Right renal pelvis (tissue), 4 donors: ENCODE measurements around the gene KCNIP2. TPM values are rescaled to one million over a fixed set of nuclear protein-coding genes. Genes with fewer than 3 reads are reported as not detected.

Experiments used
- DNase-seq, 4 donors: peaks; one replicate each; pipeline ENCODE4 v3.0.0-alpha.2; 2013; ENCODE audit warnings: low read depth in 4 of 4, low spot score in 3 of 4, missing footprints in 1 of 4
- polyA plus RNA-seq, 4 donors: library from polyadenylated mRNA; unstranded; fragments of 120-200 nt; gene quantifications; one replicate each; pipeline ENCODE4 v1.2.1, GENCODE V29; 2013; ENCODE audit not compliant: insufficient read length in 4 of 4

KCNIP2 gene
- polyA plus RNA-seq = 1 to 10 TPM; 3.6 to 5.1 (median 4.2) TPM

- DNase-seq = no peak
These were observed at the start of gene KCNIP2 for GRCh38 chr10:101843032-101844021. Gene KCNIP2, minus strand, starts transcription at chr10:101843800. Its CDS starts 232 bp downstream, at chr10:101843568.

- no peak for DNase-seq
These were observed 49.3 kb upstream of the KCNIP2 start for GRCh38 chr10:101892782-101893391.

GRCh38 chr10:101889256-101890210, 45.9 kb upstream of the KCNIP2 start:
- DNase-seq = peak; percentile 38 to 57 (median 47)

GRCh38 chr10:101888251-101888949, 44.8 kb upstream of the KCNIP2 start:
- no peak for DNase-seq

- DNase-seq = no peak
These were observed 44.2 kb upstream of the KCNIP2 start for GRCh38 chr10:101887775-101888174.

- no peak for DNase-seq
These were observed 43.1 kb upstream of the KCNIP2 start for GRCh38 chr10:101886521-101887312.

- DNase-seq = no peak
These were observed 37.6 kb upstream of the KCNIP2 start for GRCh38 chr10:101881036-101881774.

GRCh38 chr10:101880232-101880573, 36.6 kb upstream of the KCNIP2 start:
- no peak for DNase-seq

GRCh38 chr10:101879456-101880231, 36.0 kb upstream of the KCNIP2 start:
- DNase-seq = no peak

GRCh38 chr10:101878869-101879268, 35.3 kb upstream of the KCNIP2 start:
- no peak for DNase-seq

GRCh38 chr10:101875068-101875688, 31.6 kb upstream of the KCNIP2 start:
- DNase-seq = no peak

- DNase-seq = no peak
These were observed 30.7 kb upstream of the KCNIP2 start for GRCh38 chr10:101874252-101874651.

- no peak for DNase-seq
These were observed 24.3 kb upstream of the KCNIP2 start for GRCh38 chr10:101867931-101868330.

- no peak for DNase-seq
These were observed 15.9 kb upstream of the KCNIP2 start for GRCh38 chr10:101859530-101859929.

GRCh38 chr10:101858723-101859500, 15.3 kb upstream of the KCNIP2 start:
- DNase-seq = no peak

- DNase-seq = no peak
These were observed 14.3 kb upstream of the KCNIP2 start for GRCh38 chr10:101857802-101858476.
